ENCODE results near the gene KRTAP12-3. TPM values are rescaled to one million over a fixed set of nuclear protein-coding genes. Genes with fewer than 3 reads are reported as not detected.

KRTAP12-3 gene
- total and polyA plus RNA-seq, 10 donors, result not detected

DNA sequence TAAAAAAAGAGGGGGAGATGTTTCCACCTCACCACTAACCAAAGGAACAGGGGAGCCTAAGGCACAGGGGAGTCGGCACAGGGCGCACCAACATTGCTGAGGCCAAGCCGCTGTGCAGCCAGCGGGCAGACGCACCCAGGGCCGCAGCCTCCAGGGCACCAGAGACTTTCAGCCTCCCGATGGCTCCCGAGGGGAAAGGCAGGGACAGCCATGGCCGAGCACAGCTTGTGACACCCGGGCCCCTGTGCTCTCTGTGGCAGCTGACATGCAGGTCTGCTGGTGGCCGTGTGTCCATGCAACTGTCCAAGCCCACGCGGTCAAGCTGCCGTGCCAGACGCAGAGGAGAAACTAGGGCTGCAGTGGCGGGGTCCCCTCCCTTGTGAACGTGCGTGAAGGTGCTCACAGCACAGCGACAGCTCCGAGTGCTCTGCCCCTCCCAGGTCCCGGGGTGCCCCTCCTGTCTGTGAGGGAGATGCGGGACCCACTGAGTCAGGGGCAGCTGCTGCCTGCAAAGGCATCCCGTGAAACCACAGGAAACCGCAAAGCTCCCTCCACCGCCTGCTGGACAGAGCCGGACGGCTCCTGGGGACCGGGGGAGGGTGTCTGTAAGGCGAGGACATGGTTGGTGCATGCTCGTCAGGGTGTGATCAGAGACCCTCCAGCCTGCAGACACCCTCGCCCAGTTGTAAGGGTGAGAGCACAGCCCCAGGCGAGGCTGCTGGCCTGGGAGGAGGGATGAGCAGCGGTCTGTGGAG is 9.0 kb upstream of the KRTAP12-3 start:
- no peak for DNase-seq
- WGBS, 5 donors, result 74 to 78% (median 76%) methylated on average over 13 to 33 of the region's 33 CpGs

GRCh38 chr21:44649521-44650100 is 8.1 kb upstream of the KRTAP12-3 start:
- no peak overlapping the region for H3K4me3 ChIP-seq
- H3K27me3 ChIP-seq (replicated peaks in 1 of 7), result peaks cover 0 to 35% (median 0%) of the 10 kb centered on the region in 7 donors
- TF ChIP-seq POLR2AphosphoS5 (IDR thresholded peaks at IDR 0.05) (no peak), POLR2A (IDR thresholded peaks at IDR 0.05) (no peak)
- TF ChIP-seq, protein P1, sequence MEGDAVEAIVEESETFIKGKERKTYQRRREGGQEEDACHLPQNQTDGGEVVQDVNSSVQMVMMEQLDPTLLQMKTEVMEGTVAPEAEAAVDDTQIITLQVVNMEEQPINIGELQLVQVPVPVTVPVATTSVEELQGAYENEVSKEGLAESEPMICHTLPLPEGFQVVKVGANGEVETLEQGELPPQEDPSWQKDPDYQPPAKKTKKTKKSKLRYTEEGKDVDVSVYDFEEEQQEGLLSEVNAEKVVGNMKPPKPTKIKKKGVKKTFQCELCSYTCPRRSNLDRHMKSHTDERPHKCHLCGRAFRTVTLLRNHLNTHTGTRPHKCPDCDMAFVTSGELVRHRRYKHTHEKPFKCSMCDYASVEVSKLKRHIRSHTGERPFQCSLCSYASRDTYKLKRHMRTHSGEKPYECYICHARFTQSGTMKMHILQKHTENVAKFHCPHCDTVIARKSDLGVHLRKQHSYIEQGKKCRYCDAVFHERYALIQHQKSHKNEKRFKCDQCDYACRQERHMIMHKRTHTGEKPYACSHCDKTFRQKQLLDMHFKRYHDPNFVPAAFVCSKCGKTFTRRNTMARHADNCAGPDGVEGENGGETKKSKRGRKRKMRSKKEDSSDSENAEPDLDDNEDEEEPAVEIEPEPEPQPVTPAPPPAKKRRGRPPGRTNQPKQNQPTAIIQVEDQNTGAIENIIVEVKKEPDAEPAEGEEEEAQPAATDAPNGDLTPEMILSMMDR (IDR thresholded peaks at IDR 0.05 in 8 of 11, conservative IDR thresholded peaks at IDR 0.05 in 3 of 11), result no peak
- H3K36me3 ChIP-seq, result no peaks in the 10 kb centered on the region
- intact Hi-C loops (cut with DNase I; ENCODE audit: low total_unique reads), result no loop called here
- peaks cover 0 to 12% (median 11%) of the 10 kb centered on the region in 8 donors for H3K9me3 ChIP-seq
- H3K4me1 ChIP-seq, result no peaks in the 10 kb centered on the region
- no peak overlapping the region for H3K27ac ChIP-seq
- 83 to 90% (median 88%) methylated on average over 14 to 18 of the region's 18 CpGs for WGBS, 5 donors
- DNase-seq, result no peak

More for the DNA sequence above, 9.0 kb upstream of the KRTAP12-3 start:
- no peak overlapping the region for H3K27ac ChIP-seq
- H3K27me3 ChIP-seq (replicated peaks in 1 of 7), result peaks cover 0 to 29% (median 0%) of the 10 kb centered on the region in 7 donors
- H3K36me3 ChIP-seq, result no peaks in the 10 kb centered on the region
- intact Hi-C loops (cut with DNase I; ENCODE audit: low total_unique reads), result no loop called here
- H3K4me1 ChIP-seq, result no peaks in the 10 kb centered on the region
- TF ChIP-seq POLR2AphosphoS5 (IDR thresholded peaks at IDR 0.05), result no peak
- no peak overlapping the region for H3K4me3 ChIP-seq
- H3K9me3 ChIP-seq, result peaks cover 0 to 21% (median 19%) of the 10 kb centered on the region in 8 donors

DNA sequence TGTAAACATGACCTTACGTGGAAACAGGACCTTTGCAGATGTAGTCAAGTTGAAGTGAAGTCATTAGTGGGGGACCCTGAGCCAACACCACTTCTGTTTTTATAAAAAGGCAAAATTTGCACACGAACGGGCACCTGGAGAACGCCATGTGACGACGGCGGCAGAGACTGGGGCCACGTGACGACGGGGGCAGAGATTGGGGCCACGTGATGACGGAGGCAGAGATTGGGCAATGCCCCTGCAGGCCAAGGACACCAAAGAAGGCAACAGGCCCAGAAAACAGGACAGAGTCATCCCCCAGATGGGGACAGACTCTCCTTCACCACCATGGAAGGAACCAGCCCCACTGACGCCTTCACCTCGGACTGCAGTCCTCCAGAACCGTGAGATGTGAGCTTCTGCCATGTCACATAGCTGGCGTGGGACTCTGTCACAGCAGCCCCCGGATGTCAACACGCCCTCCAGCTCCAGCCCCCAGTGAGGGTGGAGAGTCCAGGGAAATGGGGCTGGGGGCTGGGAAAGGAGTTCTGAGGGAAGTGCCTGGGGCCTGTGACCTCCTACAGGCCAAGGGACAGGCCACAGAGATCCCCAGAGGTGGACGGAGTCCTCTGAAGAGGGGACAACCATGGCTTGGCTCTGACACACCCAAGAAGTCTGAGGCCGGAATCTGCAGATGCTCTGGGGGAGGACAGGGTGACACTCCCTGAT is 7.3 kb upstream of the KRTAP12-3 start:
- Histone ChIP-seq H3K9me3 (peaks cover 0 to 5% (median 3%) of the 10 kb centered on the region in 8 donors), H3K4me3 (no peak overlapping the region), H3K36me3 (no peaks in the 10 kb centered on the region), H3K4me1 (no peaks in the 10 kb centered on the region), H3K27ac (no peak overlapping the region), H3K27me3 (replicated peaks in 1 of 7) (peaks cover 0 to 35% (median 0%) of the 10 kb centered on the region in 7 donors)
- intact Hi-C loops (cut with DNase I; ENCODE audit: low total_unique reads), result no loop called here
- TF ChIP-seq POLR2A (IDR thresholded peaks at IDR 0.05) (no peak), POLR2AphosphoS5 (IDR thresholded peaks at IDR 0.05) (no peak)
- TF ChIP-seq, protein P1 (IDR thresholded peaks at IDR 0.05 in 8 of 11, conservative IDR thresholded peaks at IDR 0.05 in 3 of 11), result no peak
- WGBS, 5 donors, result 88 to 93% (median 91%) methylated on average over 20 of the region's 20 CpGs
- no peak for DNase-seq

DNA sequence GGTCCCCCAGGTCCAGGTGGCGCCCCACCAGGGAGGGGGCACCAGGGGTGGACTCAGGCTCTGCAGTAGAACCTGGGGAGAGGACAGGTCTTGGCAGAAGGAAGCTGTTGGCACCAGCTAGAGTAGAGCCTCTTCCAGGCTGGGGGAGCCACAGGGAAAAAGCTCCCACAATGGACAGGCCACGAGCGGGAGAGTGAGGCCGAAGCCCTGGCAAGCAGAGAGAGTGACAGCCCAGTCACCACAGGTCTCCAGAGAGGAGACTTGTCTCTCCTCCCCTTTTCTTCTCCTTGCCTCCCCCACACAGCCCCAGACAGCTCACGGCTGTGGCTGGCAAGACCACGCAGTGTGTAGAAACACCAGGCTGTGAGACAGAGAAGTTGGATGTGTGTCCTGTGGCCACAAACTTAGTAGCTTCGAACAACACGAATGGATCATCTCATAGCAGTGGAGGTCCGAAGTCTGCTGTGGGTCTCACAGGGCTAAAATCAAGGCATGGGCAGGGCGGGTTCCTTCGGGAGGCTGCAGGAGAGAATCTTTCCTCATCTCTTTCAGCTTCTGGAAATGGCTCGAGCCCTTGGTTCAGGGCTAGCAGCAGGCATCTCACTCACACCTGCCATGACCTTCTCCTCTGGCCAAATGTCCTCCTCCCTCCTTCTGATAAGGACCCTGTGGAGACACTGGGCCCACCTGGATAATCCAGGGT is 6.6 kb upstream of the KRTAP12-3 start:
- no peak for DNase-seq

More for the DNA sequence above, 6.6 kb upstream of the KRTAP12-3 start:
- TF ChIP-seq, protein P1 (IDR thresholded peaks at IDR 0.05 in 8 of 11, conservative IDR thresholded peaks at IDR 0.05 in 3 of 11), result no peak
- TF ChIP-seq POLR2A (IDR thresholded peaks at IDR 0.05) (no peak), POLR2AphosphoS5 (IDR thresholded peaks at IDR 0.05) (no peak)
- Histone ChIP-seq H3K27ac (no peak overlapping the region), H3K27me3 (replicated peaks in 1 of 7) (peaks cover 0 to 35% (median 0%) of the 10 kb centered on the region in 7 donors), H3K36me3 (no peaks in the 10 kb centered on the region), H3K9me3 (peaks cover 0 to 8% (median 5%) of the 10 kb centered on the region in 8 donors), H3K4me3 (no peak overlapping the region), H3K4me1 (no peaks in the 10 kb centered on the region)
- intact Hi-C loops (cut with DNase I; ENCODE audit: low total_unique reads), result no loop called here
- WGBS, 5 donors, result 84 to 91% (median 90%) methylated on average over 12 of the region's 12 CpGs
